Stimulated activated naive CD8-positive, alpha-beta T cell treated with anti-CD3 and anti-CD28 coated beads, Interleukin-15, amount 100 ng/mL, for 72 hours (primary cell): ENCODE results near the gene ITGAL.

Experiments used
- ATAC-seq: fragments of 150-1000 bp; cut with Tn5 transposase; 2 replicates; pipeline ENCODE4 v1.10.0; 2021; ENCODE audit warnings: mild to moderate bottlenecking, moderate library complexity
- DNase-seq, 2 donors: peaks; one replicate each; pipeline ENCODE4 v3.0.0; 2021 to 2022
- H3K27ac Mint-ChIP-seq, 2 donors: one replicate each; pipeline ENCODE4 v1.8.0; 2022; ENCODE audit warnings: mild to moderate bottlenecking in 2 of 2, mixed read lengths in 2 of 2, moderate library complexity in 2 of 2
- H3K27me3 Mint-ChIP-seq: one replicate; pipeline ENCODE4 v1.8.0; 2022; ENCODE audit warnings: mixed read lengths
- H3K4me1 Mint-ChIP-seq: one replicate; pipeline ENCODE4 v1.8.0; 2022; ENCODE audit warnings: mild to moderate bottlenecking, mixed read lengths
- H3K4me3 Mint-ChIP-seq, 2 donors: one replicate each; pipeline ENCODE4 v1.8.0; 2022; ENCODE audit warnings: mild to moderate bottlenecking in 2 of 2, mixed read lengths in 2 of 2, moderate library complexity in 1 of 2
- H3K9me3 Mint-ChIP-seq, 2 donors: one replicate each; pipeline ENCODE4 v1.8.0; 2022; ENCODE audit warnings: mixed read lengths in 2 of 2

ITGAL gene

GRCh38 chr16:30525844-30526136 is 53.2 kb downstream of the ITGAL start:
- Mint-ChIP-seq H3K4me1 (peaks cover 46% of the 10 kb centered on the region), H3K27ac (peak overlapping the region in 1 of 2 donors; percentile 75), H3K9me3 (no peaks in the 10 kb centered on the region), H3K27me3 (no peaks in the 10 kb centered on the region), H3K4me3 (peak overlapping the region; percentile 76 to 87)
- DNase-seq (no peak), ATAC-seq (no peak)

- ATAC-seq (peak; percentile 18), DNase-seq (peak; percentile 49 to 66)
- peak within 1 kb of the TSS; percentile 87 to 89 for H3K4me3 Mint-ChIP-seq
- no peaks in the 10 kb centered on the region for H3K27me3 Mint-ChIP-seq
- H3K4me1 Mint-ChIP-seq = peaks cover 50% of the 10 kb centered on the region
- no peaks in the 10 kb centered on the region for H3K9me3 Mint-ChIP-seq
- peak within 1 kb of the TSS; percentile 84 to 87 for H3K27ac Mint-ChIP-seq
These were observed 53.7 kb downstream of the ITGAL start, which contains the start of gene ZNF768 for GRCh38 chr16:30526137-30526822. Gene ZNF768 (minus strand): TSS chr16:30526566. CDS start chr16:30526413, 153 bp downstream.

GRCh38 chr16:30526823-30527634 is 54.5 kb downstream of the ITGAL start:
- H3K27ac Mint-ChIP-seq = peak overlapping the region; percentile 84 to 87
- ATAC-seq = peak; percentile 89
- H3K9me3 Mint-ChIP-seq = no peaks in the 10 kb centered on the region
- DNase-seq = peak; percentile 96 to 97
- peak overlapping the region; percentile 87 to 89 for H3K4me3 Mint-ChIP-seq
- no peaks in the 10 kb centered on the region for H3K27me3 Mint-ChIP-seq
- H3K4me1 Mint-ChIP-seq = peaks cover 57% of the 10 kb centered on the region

GRCh38 chr16:30527635-30528178 is 55.2 kb downstream of the ITGAL start:
- Mint-ChIP-seq H3K27ac (peak overlapping the region; percentile 34 to 51), H3K4me3 (peak overlapping the region; percentile 87 to 89), H3K27me3 (no peaks in the 10 kb centered on the region), H3K4me1 (peaks cover 62% of the 10 kb centered on the region), H3K9me3 (no peaks in the 10 kb centered on the region)
- DNase-seq (no peak), ATAC-seq (no peak)

- peak overlapping the region in 1 of 2 donors; percentile 44 for H3K27ac Mint-ChIP-seq
- DNase-seq = no peak
- peaks cover 66% of the 10 kb centered on the region for H3K4me1 Mint-ChIP-seq
- no peaks in the 10 kb centered on the region for H3K9me3 Mint-ChIP-seq
- H3K4me3 Mint-ChIP-seq = no peak overlapping the region
- no peaks in the 10 kb centered on the region for H3K27me3 Mint-ChIP-seq
- no peak for ATAC-seq
These were observed 56.4 kb downstream of the ITGAL start for GRCh38 chr16:30528799-30529457.

- peaks cover 55% of the 10 kb centered on the region for H3K4me1 Mint-ChIP-seq
- H3K27ac Mint-ChIP-seq = peak overlapping the region in 1 of 2 donors; percentile 78
- no peak for ATAC-seq
- H3K27me3 Mint-ChIP-seq = no peaks in the 10 kb centered on the region
- DNase-seq = no peak
- no peak overlapping the region for H3K4me3 Mint-ChIP-seq
- no peaks in the 10 kb centered on the region for H3K9me3 Mint-ChIP-seq
These were observed 57.9 kb downstream of the ITGAL start for GRCh38 chr16:30530163-30531037.

GRCh38 chr16:30532285-30533145 is 60.0 kb downstream of the ITGAL start:
- peak overlapping the region; percentile 92 to 96 for H3K4me3 Mint-ChIP-seq

GRCh38 chr16:30533146-30533522 is 60.6 kb downstream of the ITGAL start:
- Mint-ChIP-seq H3K9me3 (no peaks in the 10 kb centered on the region), H3K4me3 (peak overlapping the region; percentile 92 to 96), H3K27me3 (no peaks in the 10 kb centered on the region), H3K27ac (peak overlapping the region; percentile 54 to 89), H3K4me1 (peaks cover 63% of the 10 kb centered on the region)
- DNase-seq = no peak
- ATAC-seq = no peak

More at GRCh38 chr16:30532285-30533145, 60.0 kb downstream of the ITGAL start:
- H3K9me3 Mint-ChIP-seq = no peaks in the 10 kb centered on the region
- DNase-seq = no peak
- H3K27me3 Mint-ChIP-seq = no peaks in the 10 kb centered on the region
- H3K4me1 Mint-ChIP-seq = peaks cover 63% of the 10 kb centered on the region
- H3K27ac Mint-ChIP-seq = peak overlapping the region in 1 of 2 donors; percentile 54
- no peak for ATAC-seq

GRCh38 chr16:30533748-30534367 is 61.3 kb downstream of the ITGAL start:
- Mint-ChIP-seq H3K4me3 (peak overlapping the region; percentile 92 to 96), H3K27ac (peak overlapping the region; percentile 96 to 99), H3K9me3 (no peaks in the 10 kb centered on the region), H3K4me1 (peaks cover 69% of the 10 kb centered on the region), H3K27me3 (no peaks in the 10 kb centered on the region)
- DNase-seq = peak in 1 of 2 donors; percentile 16
- ATAC-seq = peak; percentile 2

- H3K27me3 Mint-ChIP-seq = no peaks in the 10 kb centered on the region
- ATAC-seq = peak; percentile 86
These were observed 62.0 kb downstream of the ITGAL start, which contains the start of gene ZNF747 for GRCh38 chr16:30534368-30535105. Gene ZNF747 (minus strand): TSS chr16:30534858. CDS start chr16:30534679, 179 bp downstream.

GRCh38 chr16:30535106-30535776 is 62.7 kb downstream of the ITGAL start:
- Mint-ChIP-seq H3K27ac (peak overlapping the region; percentile 99 to 100), H3K9me3 (no peaks in the 10 kb centered on the region), H3K4me3 (peak overlapping the region; percentile 92 to 96), H3K4me1 (peaks cover 67% of the 10 kb centered on the region), H3K27me3 (no peaks in the 10 kb centered on the region)
- ATAC-seq (peak; percentile 36), DNase-seq (no peak)

More at GRCh38 chr16:30534368-30535105, 62.0 kb downstream of the ITGAL start, which contains the start of gene ZNF747:
- Mint-ChIP-seq H3K9me3 (no peaks in the 10 kb centered on the region), H3K4me1 (peaks cover 74% of the 10 kb centered on the region), H3K4me3 (peak within 1 kb of the TSS; percentile 92 to 96), H3K27ac (peak within 1 kb of the TSS; percentile 99 to 100)
- DNase-seq = peak; percentile 88 to 93

GRCh38 chr16:30535777-30536190 is 63.2 kb downstream of the ITGAL start:
- Mint-ChIP-seq H3K27me3 (no peaks in the 10 kb centered on the region), H3K4me3 (peak overlapping the region; percentile 92 to 96), H3K27ac (peak overlapping the region; percentile 99 to 100), H3K9me3 (no peaks in the 10 kb centered on the region), H3K4me1 (peaks cover 62% of the 10 kb centered on the region)
- DNase-seq (peak; percentile 54 to 79), ATAC-seq (peak; percentile 81)
